ENCODE results near the gene OTOG.

GRCh38 chr11:17642370-17642769 lies 95.3 kb downstream of the OTOG start:
- TF ChIP-seq EZH2 (IDR thresholded peaks at IDR 0.05; ENCODE audit: insufficient read depth, poor library complexity, severe bottlenecking) = no peak
- TF ChIP-seq EZH2phosphoT487 (IDR thresholded peaks at IDR 0.05; ENCODE audit: insufficient read depth, low read depth) = no peak

Data from GM23248 (cell line).